Right ventricle myocardium inferior (tissue), 1 donor: ENCODE results near the gene DPY19L3. TPM values are rescaled to one million over a fixed set of nuclear protein-coding genes. Genes with fewer than 3 reads are reported as not detected.

Experiments
- ATAC-seq: fragments of 200-7000 bp; cut with Tn5 transposase; one replicate; pipeline ENCODE4 v1.9.1; 2020; ENCODE audit warnings: mild to moderate bottlenecking, moderate library complexity
- DNase-seq: peaks from one replicate; pipeline ENCODE4 v3.0.0; 2021; ENCODE audit errors: missing footprints
- intact Hi-C: fragments of 100-400 bp; cut with DNase I; formaldehyde crosslinking; loops from one replicate; pipeline ENCODE4 v1.11.0; 2022
- total RNA-seq: library from RNA; stranded (reverse); fragmentation: NEBNext Ultra II Directional; extraction: Animal tissue kit (Norgen Biotek cat#: 25700); gene quantifications from one replicate; pipeline ENCODE4 v1.2.1, GENCODE V29; 2021
- donor health status: DM: no; HTN: yes; CAD: no; lungs with severe emphysema.

The DPY19L3 gene
- total RNA-seq, 1 donor from 2014 or later, result 5.2 TPM

DNA sequence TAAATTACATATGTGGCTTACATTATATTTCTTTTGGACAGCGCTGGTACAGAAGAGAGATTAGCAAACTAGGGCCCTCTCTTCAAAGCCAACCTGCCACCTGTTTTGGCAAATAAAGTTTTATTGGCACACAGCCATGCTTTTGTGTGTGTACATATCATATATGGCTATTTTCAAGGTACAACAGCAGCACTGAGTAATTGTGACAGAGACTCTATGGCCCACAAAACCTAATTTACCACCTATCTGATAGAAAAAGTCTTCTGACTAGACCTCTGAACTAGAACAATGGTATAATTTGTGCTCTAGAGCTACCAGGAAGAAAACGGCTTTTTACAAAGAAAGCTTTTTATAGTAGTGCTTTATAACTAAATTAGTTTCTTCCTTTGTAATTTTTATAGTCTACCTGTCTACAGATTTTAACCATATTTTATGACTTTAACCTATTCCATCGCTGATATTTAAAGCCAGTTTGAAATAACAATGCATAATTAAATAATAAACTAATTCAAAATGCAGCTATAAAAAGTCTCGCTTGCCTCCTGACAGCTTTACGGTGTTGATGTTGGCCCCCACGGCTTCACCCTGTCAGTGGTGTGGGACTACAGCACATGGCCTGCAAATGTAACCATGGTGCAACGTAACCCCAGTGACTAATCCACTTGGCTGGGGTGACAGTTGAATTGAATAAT, 17.7 kb upstream of the DPY19L3 start:
- no peak for DNase-seq
- intact Hi-C loops, result no loop called here
- ATAC-seq, result no peak

DNA sequence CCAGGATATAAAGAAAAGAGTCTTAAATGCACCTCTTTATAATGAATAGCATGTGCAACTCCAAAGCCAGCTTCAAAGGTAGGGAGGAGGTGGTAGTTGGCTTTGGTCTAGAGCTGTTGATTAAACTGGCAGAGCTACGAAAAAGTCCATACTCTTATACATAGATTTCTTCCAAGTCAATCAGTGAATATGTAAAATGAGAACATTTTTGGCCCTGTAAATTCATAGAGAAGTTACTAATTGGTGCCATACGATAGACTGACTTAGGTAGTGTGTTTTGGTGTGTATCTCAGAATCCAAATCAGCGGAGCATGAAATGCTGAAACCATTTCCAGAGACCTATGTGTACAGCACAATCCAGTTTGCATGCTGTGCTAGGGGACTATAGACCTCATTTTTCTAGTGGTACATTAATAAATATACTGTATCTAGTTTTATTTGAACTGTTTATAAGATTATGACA, 17.1 kb upstream of the DPY19L3 start:
- intact Hi-C loops, result no loop called here
- DNase-seq, result no peak

DNA sequence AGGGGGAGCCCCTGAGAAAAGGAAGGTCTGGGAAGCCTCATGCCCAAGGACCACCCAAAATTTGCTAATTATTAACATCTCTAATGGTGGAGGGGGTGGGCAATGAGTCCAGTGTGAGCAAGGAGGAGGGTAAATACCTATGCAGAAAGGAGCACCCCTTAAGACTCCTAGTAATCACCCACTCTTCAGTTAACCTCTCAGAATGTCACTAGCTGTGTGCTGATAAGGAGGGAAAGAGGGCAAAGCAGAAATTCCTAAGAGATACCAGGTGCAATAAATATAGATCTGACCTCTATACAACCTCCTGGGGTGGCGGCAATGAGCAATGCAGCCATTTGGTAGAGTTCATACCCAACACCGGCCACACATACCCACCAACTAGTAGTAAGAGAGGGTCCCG, 12.7 kb upstream of the DPY19L3 start:
- ATAC-seq (peak; percentile 26), DNase-seq (no peak)
- intact Hi-C loops, result no loop called here

More for the DNA sequence above, 17.1 kb upstream of the DPY19L3 start:
- ATAC-seq, result no peak

DNA sequence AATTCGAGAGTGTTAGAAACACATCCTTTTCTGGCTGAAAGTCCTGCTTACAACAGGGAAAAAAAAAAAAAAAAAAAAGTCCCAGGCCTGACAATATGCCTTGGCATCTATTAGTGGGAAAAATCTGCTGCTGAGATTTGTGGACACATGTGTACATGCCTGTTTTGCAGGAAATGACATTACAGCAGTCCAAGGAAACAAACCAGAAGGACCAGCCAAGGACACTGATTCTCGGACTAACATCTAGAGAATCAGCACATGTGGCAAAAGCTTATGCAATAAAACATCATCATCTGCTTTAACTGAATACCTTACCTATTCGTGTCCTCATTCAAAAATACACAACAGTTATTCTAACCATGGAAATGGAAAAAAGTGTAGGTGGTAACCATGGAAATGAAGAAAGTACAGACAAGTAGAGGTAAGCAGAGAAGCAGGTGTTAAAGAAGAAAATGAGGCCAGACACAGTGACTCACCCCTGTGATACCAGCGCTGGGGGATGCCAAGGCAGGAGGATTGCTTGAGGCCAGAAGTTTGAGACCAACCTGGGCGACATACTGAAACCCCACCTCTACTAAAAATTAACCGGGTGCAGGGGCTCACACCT, 9.4 kb upstream of the DPY19L3 start:
- intact Hi-C loops, result no loop called here
- ATAC-seq, result no peak

DNA sequence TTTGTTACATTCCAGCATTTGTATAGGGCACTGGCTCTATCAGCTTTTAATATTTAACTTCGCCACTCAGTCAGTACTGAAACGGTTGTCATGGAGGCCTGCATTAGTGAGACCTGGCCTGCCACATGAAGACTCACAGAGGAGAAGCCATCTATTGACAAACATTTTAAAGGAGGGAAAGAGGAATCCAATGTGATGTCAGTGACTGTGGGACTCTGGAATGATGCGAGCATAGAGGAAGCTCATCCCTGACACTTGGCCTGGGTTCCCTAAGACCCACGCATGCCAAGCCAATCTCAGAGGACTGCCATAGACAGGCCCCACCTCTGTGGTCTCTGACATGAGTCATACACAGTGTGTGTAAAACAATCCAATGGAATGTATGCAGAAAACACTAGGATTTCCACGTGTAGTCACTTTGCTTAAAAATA, 7.9 kb upstream of the DPY19L3 start:
- DNase-seq (no peak), ATAC-seq (no peak)
- intact Hi-C loops, result no loop called here

More for the DNA sequence above, 9.4 kb upstream of the DPY19L3 start:
- DNase-seq, result no peak

DNA sequence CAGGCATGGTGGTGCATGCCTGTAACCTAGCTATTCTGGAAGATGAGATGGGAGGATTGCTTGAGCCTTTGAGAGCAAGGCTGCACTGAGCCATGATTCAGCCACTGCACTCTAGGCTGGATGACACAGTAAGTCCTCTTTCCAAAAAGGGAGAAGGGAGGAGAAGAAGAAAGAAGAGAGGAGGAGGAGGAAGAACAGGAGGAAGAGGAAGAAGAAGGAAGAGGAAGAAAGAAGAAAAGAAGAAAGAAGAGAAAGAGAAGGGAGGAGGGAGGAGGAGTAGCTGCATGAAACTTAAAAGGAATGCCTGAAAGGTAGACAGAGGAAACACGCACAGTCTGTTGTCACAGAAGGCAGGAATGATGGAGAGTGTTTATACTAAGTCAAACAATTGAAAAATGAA, 3.6 kb upstream of the DPY19L3 start:
- DNase-seq (no peak), ATAC-seq (no peak)
- intact Hi-C loops, result no loop called here

DNA sequence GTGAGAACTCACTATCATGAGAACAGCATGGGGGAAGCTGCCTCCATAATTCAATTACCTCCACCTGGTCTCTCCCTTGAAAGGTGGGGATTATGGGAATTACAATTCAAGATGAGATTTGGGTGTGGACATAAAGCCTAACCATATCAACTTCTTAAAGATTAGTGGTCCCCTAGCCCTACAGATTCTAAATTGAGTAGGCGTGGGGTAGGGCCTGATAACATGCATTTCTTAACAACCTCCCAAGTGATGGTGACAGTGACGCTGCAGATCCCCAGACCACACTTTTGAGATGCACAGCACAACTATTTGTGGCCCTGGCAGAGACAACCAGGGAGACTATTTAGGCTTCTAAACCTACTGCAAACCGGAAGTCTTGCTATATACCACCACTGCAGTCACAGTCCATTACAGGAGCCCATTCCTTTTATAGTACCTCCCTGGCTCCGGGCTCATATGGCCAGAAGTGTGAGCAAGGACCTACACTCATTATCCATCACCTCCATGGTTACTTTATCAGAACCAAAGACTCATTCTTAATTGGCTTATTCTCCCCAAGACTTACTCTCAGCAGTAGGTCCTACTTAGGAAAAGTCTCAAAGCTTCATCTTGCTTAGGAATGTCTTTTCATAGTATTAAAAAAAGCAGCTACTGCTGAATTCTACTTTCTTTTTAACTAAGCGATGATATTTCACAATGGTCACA, 2.1 kb upstream of the DPY19L3 start:
- ATAC-seq (no peak), DNase-seq (no peak)
- intact Hi-C loops, result no loop called here

DNA sequence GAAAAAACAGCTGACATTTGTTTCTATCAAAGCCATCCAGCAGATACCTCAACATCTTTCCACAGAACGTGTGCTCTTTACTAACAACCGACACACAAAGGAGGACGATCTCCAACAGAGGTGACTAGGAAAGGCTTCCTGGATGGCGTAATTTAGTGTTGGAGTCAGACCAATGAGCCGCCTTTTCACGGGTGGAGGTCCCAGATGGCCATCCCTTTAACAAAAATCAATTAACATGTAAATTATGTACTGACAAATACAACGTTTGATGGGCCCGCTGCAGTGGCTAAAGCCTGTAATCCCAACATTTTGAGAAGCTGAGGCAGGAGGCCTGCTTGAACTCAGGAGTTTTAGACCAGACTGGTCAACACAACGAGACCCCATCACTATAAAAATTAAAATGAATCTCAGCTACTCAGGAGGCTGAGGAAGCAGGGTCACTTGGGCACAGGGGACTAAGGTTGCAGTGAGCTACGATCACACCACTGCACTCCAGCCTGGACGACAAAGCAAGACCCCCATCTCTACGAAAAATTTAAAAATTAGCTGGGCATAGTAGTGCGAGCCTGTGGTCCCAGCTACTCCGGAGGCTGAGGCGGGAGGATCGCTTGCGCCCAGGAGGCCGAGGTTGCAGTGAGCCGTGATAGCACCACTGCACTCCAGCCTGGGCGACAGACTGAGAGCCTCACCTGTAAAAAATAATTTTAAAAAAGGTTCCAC, 1.2 kb upstream of the DPY19L3 start:
- no peak for DNase-seq
- intact Hi-C loops, result no loop called here
- no peak for ATAC-seq

DNA sequence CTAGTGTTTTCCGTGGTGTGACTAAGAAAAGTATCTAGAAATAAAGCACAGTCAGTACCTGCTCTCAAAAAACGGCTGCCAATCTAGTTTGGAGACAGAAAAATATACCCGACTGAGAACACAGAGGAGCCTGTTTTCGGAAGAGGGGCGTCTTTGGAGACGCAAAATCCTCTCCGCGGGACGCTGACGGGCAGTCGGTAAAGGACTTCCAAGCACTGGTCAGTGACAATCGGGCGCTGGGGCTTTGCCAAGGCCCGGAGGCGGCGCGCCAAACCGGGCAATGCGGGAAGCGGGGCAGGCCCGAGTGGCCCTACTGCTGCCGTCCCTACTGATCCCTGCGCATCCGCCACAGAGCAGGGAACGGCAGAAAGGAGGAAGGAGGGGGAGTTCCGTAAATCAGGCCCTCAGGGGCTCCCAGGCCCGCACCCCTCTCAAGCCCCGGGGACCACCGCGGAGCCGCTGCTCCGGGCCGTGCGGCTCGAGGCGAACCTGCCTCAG, 588 bp upstream of the DPY19L3 start:
- intact Hi-C loops, result loop anchor here (1.0 kb wide), 1 partner anchor 60 kb away; the partner anchor contains the start of gene ZNF507
- ATAC-seq, result peak; percentile 42
- DNase-seq, result peak; percentile 84

DNA sequence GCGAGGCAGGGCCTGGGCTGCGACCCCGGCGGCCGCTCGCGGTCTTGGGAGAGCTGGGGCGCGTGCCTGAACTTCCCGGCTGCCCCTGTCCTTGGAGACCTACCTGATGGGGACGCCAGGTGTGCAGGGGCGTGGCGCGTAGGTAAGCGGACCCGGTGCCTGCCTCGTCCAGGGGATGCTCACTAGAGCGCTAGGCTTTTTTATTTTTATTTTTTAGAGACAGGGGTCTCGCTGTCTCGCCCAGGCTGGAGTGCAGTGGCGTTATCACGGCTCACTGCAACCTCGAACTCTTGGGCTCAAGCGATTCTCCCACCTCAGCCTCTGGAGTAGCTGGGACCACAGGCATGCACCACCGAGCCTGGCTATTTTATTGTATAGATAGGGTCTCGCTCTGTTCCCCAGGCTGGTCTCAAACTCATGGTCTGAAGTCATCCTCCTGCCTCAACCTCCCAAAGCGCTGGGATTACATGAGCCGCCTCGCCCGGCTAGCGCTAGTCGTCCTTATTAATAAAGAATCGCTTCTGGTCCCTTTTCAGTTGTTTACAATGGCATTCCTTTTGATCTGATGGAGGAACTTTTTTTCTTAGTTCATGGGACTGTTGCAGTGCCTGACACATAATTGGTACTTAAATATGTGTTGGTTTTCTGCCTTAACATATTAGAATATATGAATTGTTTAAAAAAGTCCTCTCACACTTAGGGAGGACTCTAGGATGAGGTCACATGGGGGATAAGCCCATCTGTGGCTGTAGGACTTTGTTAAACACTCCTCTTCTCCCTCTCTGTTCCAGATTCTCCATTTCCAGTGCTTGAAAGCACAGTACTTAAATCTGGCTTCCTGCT, 812 bp downstream of the DPY19L3 start:
- intact Hi-C loops, result no loop called here
- DNase-seq, result no peak

DNA sequence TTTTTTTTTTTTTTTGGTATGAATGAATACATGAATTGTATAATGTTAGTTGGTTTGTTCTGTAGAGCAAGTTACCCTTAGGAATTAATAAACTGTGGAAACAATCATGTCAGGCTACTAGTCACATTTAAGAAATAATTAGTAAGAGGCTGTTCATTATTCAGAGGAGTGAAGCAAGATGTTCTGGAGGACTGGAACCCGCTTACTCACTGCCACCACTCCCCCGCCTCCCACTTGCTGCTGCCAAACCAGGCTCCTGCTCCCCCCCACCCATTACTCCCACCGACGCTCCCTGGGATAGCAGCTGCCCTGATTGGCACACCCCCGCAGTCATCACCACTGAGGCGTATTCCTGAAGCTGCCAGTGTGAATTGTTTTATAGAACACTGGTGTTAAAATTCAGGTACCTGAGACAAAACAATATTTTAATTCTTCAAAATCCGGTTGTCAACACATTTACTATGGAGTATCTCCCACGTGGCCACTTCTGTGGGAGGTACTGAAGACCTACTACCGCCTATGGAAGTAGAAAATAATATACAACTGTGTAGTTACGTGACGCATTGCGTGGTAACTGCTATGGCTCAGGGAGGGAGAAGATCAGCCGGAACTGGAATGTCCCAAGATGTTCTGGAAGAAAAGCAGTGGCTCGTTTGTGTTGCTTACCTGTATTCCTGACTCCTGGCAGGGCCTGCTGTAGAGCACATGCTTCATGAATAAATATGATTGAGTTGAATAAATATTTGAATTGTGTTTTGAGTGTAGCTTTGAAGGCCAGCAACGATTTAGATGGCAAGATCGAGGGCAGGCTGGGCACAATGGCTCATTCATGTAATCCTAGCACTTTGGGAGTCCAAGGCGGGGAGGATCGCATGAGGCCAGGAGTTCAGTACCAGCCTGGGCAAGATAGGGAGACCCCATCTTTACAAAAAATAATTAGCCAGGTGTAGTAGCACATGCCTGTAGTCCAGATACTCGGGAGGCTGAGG, 1.7 kb downstream of the DPY19L3 start:
- intact Hi-C loops, result no loop called here
- ATAC-seq (no peak), DNase-seq (no peak)

More for the DNA sequence above, 812 bp downstream of the DPY19L3 start:
- ATAC-seq, result no peak

DNA sequence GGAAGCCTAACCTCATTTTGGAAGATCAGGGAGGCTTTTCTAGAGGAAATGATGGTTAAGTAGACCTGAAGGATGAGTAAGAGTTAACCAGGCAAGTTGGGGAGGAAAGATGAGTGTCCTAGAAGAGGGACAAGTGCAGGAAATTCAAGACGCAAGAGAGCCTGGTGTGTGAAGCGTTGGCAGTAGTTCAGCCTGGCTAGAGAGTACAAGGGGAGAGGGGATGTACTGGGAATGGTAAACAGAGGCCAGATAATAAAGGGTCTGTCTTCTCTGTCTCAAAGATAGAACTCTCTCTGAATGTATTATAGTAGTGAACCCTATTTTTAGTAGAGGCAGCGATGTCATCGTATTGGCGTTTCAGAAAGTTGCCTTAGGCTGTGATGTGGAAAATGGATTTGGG, 9.7 kb downstream of the DPY19L3 start:
- no peak for DNase-seq
- intact Hi-C loops, result no loop called here
- ATAC-seq, result no peak

DNA sequence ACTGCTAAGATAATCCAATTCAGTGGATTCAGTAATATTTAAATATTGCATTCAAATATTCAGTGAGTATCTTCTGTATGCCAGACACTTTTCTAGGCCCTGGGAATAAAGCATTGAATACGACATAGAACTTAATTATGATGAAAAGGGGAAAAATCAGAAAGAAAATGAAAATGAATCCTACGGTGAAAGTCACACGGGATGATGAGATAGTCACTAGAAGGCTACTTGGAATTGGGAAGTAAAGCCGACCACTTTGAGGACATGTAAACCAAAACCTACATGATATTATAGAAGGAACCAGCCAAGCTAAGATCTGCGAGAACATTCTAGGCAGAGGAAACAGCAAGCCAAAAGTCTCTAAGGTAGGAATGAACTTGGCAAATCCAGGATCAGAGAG, 10.1 kb downstream of the DPY19L3 start:
- intact Hi-C loops, result no loop called here
- no peak for ATAC-seq
- no peak for DNase-seq

DNA sequence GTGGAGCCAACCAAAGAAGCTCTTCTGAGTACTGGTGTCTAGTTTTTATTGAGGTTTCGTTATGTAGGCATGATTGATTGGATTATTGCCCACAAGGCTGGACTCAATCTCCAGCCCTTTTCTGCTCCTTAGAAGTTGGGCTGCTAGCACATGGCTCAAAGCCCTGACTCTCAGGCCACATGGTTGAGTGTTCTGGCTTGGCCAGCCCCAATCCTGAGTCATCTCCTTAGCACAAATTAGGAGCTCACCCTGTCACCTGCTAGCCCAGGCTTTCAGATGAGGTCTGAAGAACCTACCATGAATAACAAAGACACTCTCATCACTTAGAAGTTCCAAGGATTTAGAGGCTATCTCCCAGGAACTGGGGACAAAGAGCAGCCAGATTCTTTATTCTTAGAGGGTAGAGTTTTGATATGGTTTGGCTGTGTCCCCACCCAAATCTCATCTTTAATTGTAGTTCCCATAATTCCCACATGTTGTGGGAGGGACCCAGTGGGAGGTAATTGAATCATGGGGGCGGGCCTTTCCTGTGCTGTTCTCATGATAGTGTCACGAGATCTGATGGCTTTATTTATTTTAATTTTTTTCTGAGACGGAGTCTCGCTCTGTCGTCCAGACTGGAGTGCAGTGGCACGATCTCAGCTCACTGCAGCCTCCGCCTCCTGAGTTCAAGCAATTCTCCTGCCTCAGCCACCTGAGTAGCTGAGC, 11.3 kb downstream of the DPY19L3 start:
- ATAC-seq, result no peak
- DNase-seq, result no peak
- intact Hi-C loops, result no loop called here

DNA sequence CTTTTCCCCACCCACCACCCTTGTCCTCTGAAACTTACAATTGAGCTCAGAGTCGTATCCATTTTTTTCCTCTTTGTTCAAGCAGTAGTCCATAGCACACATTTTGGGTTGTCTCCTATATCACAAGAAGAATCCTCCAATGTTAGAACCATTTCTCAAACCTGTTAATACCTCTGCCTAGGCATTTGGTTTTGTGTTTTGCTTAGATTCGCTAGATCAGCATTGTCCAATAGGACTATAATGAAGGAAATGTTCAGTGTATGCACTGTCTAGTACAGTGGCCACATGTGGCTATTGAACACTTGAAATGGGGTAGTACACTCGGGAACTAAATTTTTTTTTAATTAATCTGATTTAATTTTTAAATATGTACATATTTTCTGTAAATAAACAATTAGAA, 12.6 kb downstream of the DPY19L3 start:
- intact Hi-C loops, result no loop called here
- DNase-seq (no peak), ATAC-seq (no peak)

DNA sequence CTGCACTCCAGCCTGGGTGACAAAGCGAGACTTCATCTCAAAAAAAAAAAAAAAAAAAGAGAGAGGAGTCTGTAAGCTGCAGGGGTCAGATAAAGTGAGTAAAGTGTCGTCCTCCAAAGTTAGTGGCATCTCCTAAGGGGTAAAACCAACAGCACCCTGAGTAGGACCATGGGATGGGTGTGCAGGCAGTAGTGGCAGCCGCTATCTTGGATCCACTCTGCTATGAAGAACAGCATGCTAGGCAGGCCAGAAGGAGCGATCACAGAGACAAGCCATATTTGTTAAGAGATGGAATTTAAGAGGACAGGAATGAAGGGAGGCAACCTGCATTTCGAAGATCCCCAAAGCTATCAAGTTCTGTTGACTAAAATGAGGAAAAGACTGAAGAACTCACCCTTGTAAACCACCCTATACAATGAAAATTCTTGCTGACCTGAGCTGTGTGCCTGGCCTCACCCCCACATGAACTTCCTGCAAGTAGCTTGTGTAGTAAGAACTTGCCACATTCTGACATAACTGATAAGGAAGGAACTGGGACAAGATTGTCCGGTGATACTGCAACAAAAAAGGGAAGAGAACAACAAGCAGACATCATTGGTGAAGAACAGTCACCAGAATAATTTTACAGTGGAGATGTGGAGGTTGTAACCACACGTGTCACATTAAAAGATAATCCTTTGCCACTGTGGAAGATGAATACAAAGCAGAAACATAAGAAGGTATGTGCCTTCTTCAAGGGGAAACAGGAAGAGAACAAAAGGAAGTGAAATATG, 16.2 kb downstream of the DPY19L3 start:
- intact Hi-C loops, result no loop called here
- peak; percentile 53 for DNase-seq
- ATAC-seq, result peak; percentile 56
